GM12878 (cell line): ENCODE results near the gene DUSP16. TPM values are rescaled to one million over a fixed set of nuclear protein-coding genes. Genes with fewer than 3 reads are reported as not detected.

Experiments
- BACH1 ChIP-seq: fragments of 450-650 bp; IDR thresholded peaks from 2 replicates; pipeline ENCODE4 v1.6.1; 2017; ENCODE audit warnings: mild to moderate bottlenecking, borderline replicate concordance
- CHD1 ChIP-seq: IDR thresholded peaks from 2 replicates; pipeline ENCODE4 v1.6.1; 2012; ENCODE audit warnings: low read depth, low read length, improper control_type of control experiment
- CHD4 ChIP-seq: fragments of 200-600 bp; sonication (generic); IDR thresholded peaks from 2 replicates; pipeline ENCODE4 v1.6.1; 2016; ENCODE audit warnings: mild to moderate bottlenecking
- CREM ChIP-seq: IDR thresholded peaks from 2 replicates; pipeline ENCODE4 v1.6.1; 2014; ENCODE audit warnings: antibody characterized with exemption, low read depth
- EED ChIP-seq: sonication (generic); IDR thresholded peaks from 2 replicates; pipeline ENCODE4 v1.6.1; 2016; ENCODE audit warnings: antibody characterized with exemption, low read depth
- HCFC1 ChIP-seq: fragments of 150-350 bp; IDR thresholded peaks from 2 replicates; pipeline ENCODE4 v1.6.1; 2014; ENCODE audit warnings: low read length
- IKZF2 ChIP-seq, 2 experiments: fragments of 450-650 bp; IDR thresholded peaks; 2 replicates each; pipeline ENCODE4 v1.6.1; 2017; ENCODE audit warnings: mild to moderate bottlenecking in 2 of 2, moderate library complexity in 2 of 2
- KDM1A ChIP-seq: fragments of 200-600 bp; sonication (generic); IDR thresholded peaks from 2 replicates; pipeline ENCODE4 v1.6.1; 2016; ENCODE audit warnings: borderline replicate concordance
- MYC ChIP-seq: IDR thresholded peaks from 2 replicates; pipeline ENCODE4 v1.6.1; 2011; ENCODE audit warnings: mild to moderate bottlenecking, low read length, moderate library complexity, inconsistent platforms; ENCODE audit not compliant: insufficient read depth, insufficient replicate concordance, insufficient read length, severe bottlenecking
- NFIC ChIP-seq: IDR thresholded peaks from 2 replicates; pipeline ENCODE4 v1.6.1; 2012; ENCODE audit warnings: low read depth, mild to moderate bottlenecking, inconsistent platforms, low read length, moderate library complexity
- NR2C1 ChIP-seq: fragments of 450-650 bp; IDR thresholded peaks from 2 replicates; pipeline ENCODE4 v1.6.1; 2017; ENCODE audit warnings: antibody characterized with exemption, mild to moderate bottlenecking, moderate library complexity
- POLR2A ChIP-seq: IDR thresholded peaks from 2 replicates; pipeline ENCODE4 v1.6.1; 2011; ENCODE audit warnings: low read depth, mild to moderate bottlenecking, low read length
- RCOR1 ChIP-seq: conservative IDR thresholded peaks from 2 replicates; pipeline ENCODE4 v1.6.1; 2012; ENCODE audit warnings: low read depth, low read length, improper control_type of control experiment
- TARDBP ChIP-seq: IDR thresholded peaks from 2 replicates; pipeline ENCODE4 v1.6.1; 2016; ENCODE audit warnings: borderline replicate concordance
- YBX1 ChIP-seq: fragments of 450-650 bp; IDR thresholded peaks from 2 replicates; pipeline ENCODE4 v1.6.1; 2016; ENCODE audit warnings: antibody characterized with exemption
- ZNF207 ChIP-seq: fragments of 450-650 bp; IDR thresholded peaks from 2 replicates; pipeline ENCODE4 v1.6.1; 2014; ENCODE audit warnings: antibody characterized with exemption, mild to moderate bottlenecking, borderline replicate concordance
- polyA plus RNA-seq, 11 experiments: library from polyadenylated mRNA; depleted of rRNA in 4 of 11; unstranded in 6 of 11; stranded (reverse) in 5 of 11; fragments of >200 nt; fragmentation: Nextera tagmentation in 4 of 11; fragmentation: Illumina TruSeq in 1 of 11; extraction: Ambion mirVana in 4 of 11; extraction: Trizol in 1 of 11; gene quantifications; 1 replicate in 1 of 11; 2 replicates in 10 of 11; pipeline versions ENCODE4 v1.2.1 to v1.2.3, GENCODE V29; 2011 to 2016; ENCODE audit warnings: inconsistent platforms in 2 of 11, missing spikeins in 2 of 11, low read depth in 1 of 11
- total RNA-seq, 4 experiments: library from RNA; depleted of rRNA in 3 of 4; stranded (reverse); fragments of >200 nt in 3 of 4; fragmentation: Illumina TruSeq in 1 of 4; extraction: Trizol in 1 of 4; gene quantifications; 2 replicates each; pipeline versions ENCODE4 v1.2.1 to v1.2.3, GENCODE V29; 2013 to 2021
- TF ChIP-seq, protein P1 (sequence below): fragments of 150-350 bp; IDR thresholded peaks from 2 replicates; pipeline ENCODE4 v1.6.1; 2016; ENCODE audit warnings: low read depth, low read length
- TF ChIP-seq, protein P2 (sequence below): fragments of 450-650 bp; IDR thresholded peaks from 2 replicates; pipeline ENCODE4 v1.6.1; 2017; ENCODE audit warnings: mild to moderate bottlenecking, moderate library complexity
- TF ChIP-seq, protein P3 (sequence below): IDR thresholded peaks from 2 replicates; pipeline ENCODE4 v1.6.1; 2011; ENCODE audit warnings: borderline replicate concordance, low read depth, mild to moderate bottlenecking, moderate library complexity, low read length; ENCODE audit not compliant: insufficient read depth, poor library complexity, severe bottlenecking
- TF ChIP-seq, protein P4 (sequence below): fragments of 450-650 bp; IDR thresholded peaks from 2 replicates; pipeline ENCODE4 v1.6.1; 2017; ENCODE audit warnings: antibody characterized with exemption, mild to moderate bottlenecking, moderate library complexity

The DUSP16 gene
- total and polyA plus RNA-seq, 10 of the 15 experiments (the other 5 are each of a cell fraction or from before 2014, with no cell fraction given) = 3.9 to 75.3 (median 26.8) TPM

DNA sequence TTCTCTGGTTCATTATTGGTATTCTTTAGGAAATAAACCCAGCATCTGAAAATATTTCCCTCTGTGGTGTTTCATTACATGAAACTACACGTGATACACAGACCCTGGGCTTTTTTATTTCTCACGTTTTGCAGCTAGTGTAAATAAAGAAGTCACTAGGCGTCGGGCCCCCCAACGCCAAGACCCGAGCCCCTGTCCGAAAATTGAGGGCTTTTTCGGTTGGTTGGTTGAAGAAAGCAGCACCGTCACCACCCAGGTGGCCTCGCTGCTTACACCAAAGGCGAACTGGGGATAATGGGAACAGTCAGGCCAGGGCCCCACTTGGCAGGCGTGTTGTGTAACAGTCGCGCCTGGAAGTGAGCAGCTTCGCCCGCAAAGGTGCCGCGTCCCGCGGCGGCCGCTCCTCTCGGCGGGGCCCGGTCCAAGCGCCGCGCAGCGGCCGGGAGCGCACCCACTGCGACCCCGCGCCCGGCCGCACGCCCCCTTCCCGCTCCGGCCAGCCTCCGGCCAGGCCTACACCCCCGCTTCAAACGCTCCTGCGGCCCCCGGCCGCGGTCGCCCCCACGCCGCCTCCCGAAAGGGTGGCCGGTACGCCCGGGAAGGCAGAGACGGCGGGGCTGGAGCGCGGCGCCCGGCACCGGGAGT is 1.2 kb downstream of the DUSP16 start (continued):
- TF ChIP-seq, protein P1, sequence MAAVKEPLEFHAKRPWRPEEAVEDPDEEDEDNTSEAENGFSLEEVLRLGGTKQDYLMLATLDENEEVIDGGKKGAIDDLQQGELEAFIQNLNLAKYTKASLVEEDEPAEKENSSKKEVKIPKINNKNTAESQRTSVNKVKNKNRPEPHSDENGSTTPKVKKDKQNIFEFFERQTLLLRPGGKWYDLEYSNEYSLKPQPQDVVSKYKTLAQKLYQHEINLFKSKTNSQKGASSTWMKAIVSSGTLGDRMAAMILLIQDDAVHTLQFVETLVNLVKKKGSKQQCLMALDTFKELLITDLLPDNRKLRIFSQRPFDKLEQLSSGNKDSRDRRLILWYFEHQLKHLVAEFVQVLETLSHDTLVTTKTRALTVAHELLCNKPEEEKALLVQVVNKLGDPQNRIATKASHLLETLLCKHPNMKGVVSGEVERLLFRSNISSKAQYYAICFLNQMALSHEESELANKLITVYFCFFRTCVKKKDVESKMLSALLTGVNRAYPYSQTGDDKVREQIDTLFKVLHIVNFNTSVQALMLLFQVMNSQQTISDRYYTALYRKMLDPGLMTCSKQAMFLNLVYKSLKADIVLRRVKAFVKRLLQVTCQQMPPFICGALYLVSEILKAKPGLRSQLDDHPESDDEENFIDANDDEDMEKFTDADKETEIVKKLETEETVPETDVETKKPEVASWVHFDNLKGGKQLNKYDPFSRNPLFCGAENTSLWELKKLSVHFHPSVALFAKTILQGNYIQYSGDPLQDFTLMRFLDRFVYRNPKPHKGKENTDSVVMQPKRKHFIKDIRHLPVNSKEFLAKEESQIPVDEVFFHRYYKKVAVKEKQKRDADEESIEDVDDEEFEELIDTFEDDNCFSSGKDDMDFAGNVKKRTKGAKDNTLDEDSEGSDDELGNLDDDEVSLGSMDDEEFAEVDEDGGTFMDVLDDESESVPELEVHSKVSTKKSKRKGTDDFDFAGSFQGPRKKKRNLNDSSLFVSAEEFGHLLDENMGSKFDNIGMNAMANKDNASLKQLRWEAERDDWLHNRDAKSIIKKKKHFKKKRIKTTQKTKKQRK = no peak
- no peak for TF ChIP-seq HCFC1
- TF ChIP-seq, protein P2, sequence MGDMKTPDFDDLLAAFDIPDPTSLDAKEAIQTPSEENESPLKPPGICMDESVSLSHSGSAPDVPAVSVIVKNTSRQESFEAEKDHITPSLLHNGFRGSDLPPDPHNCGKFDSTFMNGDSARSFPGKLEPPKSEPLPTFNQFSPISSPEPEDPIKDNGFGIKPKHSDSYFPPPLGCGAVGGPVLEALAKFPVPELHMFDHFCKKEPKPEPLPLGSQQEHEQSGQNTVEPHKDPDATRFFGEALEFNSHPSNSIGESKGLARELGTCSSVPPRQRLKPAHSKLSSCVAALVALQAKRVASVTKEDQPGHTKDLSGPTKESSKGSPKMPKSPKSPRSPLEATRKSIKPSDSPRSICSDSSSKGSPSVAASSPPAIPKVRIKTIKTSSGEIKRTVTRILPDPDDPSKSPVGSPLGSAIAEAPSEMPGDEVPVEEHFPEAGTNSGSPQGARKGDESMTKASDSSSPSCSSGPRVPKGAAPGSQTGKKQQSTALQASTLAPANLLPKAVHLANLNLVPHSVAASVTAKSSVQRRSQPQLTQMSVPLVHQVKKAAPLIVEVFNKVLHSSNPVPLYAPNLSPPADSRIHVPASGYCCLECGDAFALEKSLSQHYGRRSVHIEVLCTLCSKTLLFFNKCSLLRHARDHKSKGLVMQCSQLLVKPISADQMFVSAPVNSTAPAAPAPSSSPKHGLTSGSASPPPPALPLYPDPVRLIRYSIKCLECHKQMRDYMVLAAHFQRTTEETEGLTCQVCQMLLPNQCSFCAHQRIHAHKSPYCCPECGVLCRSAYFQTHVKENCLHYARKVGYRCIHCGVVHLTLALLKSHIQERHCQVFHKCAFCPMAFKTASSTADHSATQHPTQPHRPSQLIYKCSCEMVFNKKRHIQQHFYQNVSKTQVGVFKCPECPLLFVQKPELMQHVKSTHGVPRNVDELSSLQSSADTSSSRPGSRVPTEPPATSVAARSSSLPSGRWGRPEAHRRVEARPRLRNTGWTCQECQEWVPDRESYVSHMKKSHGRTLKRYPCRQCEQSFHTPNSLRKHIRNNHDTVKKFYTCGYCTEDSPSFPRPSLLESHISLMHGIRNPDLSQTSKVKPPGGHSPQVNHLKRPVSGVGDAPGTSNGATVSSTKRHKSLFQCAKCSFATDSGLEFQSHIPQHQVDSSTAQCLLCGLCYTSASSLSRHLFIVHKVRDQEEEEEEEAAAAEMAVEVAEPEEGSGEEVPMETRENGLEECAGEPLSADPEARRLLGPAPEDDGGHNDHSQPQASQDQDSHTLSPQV = peak; percentile 37; the same call in 1 of the 2 replicates
- TF ChIP-seq MYC = no peak
- TF ChIP-seq NFIC = no peak
- TF ChIP-seq YBX1 = no peak
- TF ChIP-seq CHD4 = no peak
- no peak for TF ChIP-seq NR2C1
- TF ChIP-seq BACH1 = peak; percentile 94; the same call in 1 of the 2 replicates
- TF ChIP-seq, protein P3, sequence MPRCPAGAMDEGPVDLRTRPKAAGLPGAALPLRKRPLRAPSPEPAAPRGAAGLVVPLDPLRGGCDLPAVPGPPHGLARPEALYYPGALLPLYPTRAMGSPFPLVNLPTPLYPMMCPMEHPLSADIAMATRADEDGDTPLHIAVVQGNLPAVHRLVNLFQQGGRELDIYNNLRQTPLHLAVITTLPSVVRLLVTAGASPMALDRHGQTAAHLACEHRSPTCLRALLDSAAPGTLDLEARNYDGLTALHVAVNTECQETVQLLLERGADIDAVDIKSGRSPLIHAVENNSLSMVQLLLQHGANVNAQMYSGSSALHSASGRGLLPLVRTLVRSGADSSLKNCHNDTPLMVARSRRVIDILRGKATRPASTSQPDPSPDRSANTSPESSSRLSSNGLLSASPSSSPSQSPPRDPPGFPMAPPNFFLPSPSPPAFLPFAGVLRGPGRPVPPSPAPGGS = no peak
- no peak for TF ChIP-seq RCOR1
- peak; percentile 79 for TF ChIP-seq POLR2A
- TF ChIP-seq IKZF2 (IDR thresholded peaks at IDR 0.05) = no peak
- peak; percentile 84 for TF ChIP-seq CHD1
- no peak for TF ChIP-seq KDM1A
- TF ChIP-seq ZNF207 = no peak
- no peak for TF ChIP-seq TARDBP
- TF ChIP-seq CREM = peak; percentile 19; the same call in 1 of the 2 replicates
- TF ChIP-seq, protein P4, sequence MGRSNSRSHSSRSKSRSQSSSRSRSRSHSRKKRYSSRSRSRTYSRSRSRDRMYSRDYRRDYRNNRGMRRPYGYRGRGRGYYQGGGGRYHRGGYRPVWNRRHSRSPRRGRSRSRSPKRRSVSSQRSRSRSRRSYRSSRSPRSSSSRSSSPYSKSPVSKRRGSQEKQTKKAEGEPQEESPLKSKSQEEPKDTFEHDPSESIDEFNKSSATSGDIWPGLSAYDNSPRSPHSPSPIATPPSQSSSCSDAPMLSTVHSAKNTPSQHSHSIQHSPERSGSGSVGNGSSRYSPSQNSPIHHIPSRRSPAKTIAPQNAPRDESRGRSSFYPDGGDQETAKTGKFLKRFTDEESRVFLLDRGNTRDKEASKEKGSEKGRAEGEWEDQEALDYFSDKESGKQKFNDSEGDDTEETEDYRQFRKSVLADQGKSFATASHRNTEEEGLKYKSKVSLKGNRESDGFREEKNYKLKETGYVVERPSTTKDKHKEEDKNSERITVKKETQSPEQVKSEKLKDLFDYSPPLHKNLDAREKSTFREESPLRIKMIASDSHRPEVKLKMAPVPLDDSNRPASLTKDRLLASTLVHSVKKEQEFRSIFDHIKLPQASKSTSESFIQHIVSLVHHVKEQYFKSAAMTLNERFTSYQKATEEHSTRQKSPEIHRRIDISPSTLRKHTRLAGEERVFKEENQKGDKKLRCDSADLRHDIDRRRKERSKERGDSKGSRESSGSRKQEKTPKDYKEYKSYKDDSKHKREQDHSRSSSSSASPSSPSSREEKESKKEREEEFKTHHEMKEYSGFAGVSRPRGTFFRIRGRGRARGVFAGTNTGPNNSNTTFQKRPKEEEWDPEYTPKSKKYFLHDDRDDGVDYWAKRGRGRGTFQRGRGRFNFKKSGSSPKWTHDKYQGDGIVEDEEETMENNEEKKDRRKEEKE = 0 out of 2 replicates have a peak, but pooled peaks have one; percentile 12
- no peak; the same call in 1 of the 2 replicates for TF ChIP-seq EED
